ENCODE results near the gene NSFL1C. TPM values are rescaled to one million over a fixed set of nuclear protein-coding genes. Genes with fewer than 3 reads are reported as not detected.

The NSFL1C gene
- total and polyA plus RNA-seq, 2 experiments from 2014 or later, result 48.9 to 92.2 TPM

DNA sequence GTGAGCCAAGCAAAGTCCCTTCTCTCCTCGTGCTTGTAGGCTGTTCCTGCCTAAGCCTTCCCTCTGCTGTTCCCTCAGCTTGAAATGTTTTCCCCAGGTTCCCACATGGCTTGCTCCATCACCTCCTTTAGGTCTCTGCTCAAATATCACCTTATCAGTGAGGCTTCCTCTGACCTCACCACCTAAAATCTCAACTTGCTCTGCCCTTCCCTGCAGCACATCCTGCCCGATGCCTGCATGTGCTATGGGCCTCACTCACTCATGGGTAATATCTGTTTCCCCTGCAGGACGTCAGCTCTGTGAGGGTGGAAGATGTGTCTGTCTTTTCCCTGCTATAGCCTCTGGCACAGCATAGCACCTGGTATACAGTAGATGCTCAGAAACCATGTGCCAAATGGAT lies 43.9 kb downstream of the NSFL1C start:
- Mint-ChIP-seq H3K4me3 (no peak overlapping the region), H3K4me1 (peaks cover 23% of the 10 kb centered on the region), H3K27ac (no peak overlapping the region), H3K36me3 (ENCODE audit: low read depth) (peaks cover 6% of the 10 kb centered on the region; the same call in 2 of the 3 replicates), H3K27me3 (ENCODE audit: insufficient read depth, low read depth, poor library complexity) (peaks cover 6% of the 10 kb centered on the region), H3K9me3 (peaks cover 17% of the 10 kb centered on the region)
- no peaks in the 10 kb centered on the region for H3K79me2 ChIP-seq (replicated peaks; ENCODE audit: insufficient read depth)
- no peak overlapping the region for H3K4me2 ChIP-seq
- no peaks in the 10 kb centered on the region for H4K20me1 ChIP-seq (replicated peaks; ENCODE audit: insufficient read depth)
- H3K36me3 ChIP-seq (ENCODE audit: insufficient read depth), result no peaks in the 10 kb centered on the region
- H3K4me1 ChIP-seq (ENCODE audit: insufficient read depth), result peaks cover 11% of the 10 kb centered on the region
- TF ChIP-seq STAT1 (IDR thresholded peaks at IDR 0.05; ENCODE audit: unreplicated experiment) (no peak), EZH2 (IDR thresholded peaks at IDR 0.05; ENCODE audit: low read depth, unreplicated experiment) (no peak), POLR2AphosphoS5 (IDR thresholded peaks at IDR 0.05; ENCODE audit: low read depth) (no peak), ZNF331 (CRISPR knock-in tag; IDR thresholded peaks at IDR 0.05; ENCODE audit: low read depth) (no peak), EZH2phosphoT487 (IDR thresholded peaks at IDR 0.05; ENCODE audit: unreplicated experiment) (no peak), ZNF114 (CRISPR knock-in tag; IDR thresholded peaks at IDR 0.05) (no peak), NANOG (IDR thresholded peaks at IDR 0.05; ENCODE audit: borderline replicate concordance) (no peak), JUNB (IDR thresholded peaks at IDR 0.05; ENCODE audit: unreplicated experiment) (no peak), CREB1 (CRISPR knock-in tag; IDR thresholded peaks at IDR 0.05; ENCODE audit: low read depth) (no peak)
- TF ChIP-seq, protein P1, sequence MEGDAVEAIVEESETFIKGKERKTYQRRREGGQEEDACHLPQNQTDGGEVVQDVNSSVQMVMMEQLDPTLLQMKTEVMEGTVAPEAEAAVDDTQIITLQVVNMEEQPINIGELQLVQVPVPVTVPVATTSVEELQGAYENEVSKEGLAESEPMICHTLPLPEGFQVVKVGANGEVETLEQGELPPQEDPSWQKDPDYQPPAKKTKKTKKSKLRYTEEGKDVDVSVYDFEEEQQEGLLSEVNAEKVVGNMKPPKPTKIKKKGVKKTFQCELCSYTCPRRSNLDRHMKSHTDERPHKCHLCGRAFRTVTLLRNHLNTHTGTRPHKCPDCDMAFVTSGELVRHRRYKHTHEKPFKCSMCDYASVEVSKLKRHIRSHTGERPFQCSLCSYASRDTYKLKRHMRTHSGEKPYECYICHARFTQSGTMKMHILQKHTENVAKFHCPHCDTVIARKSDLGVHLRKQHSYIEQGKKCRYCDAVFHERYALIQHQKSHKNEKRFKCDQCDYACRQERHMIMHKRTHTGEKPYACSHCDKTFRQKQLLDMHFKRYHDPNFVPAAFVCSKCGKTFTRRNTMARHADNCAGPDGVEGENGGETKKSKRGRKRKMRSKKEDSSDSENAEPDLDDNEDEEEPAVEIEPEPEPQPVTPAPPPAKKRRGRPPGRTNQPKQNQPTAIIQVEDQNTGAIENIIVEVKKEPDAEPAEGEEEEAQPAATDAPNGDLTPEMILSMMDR (conservative IDR thresholded peaks at IDR 0.05; ENCODE audit: low read depth in 2 of 2), result no peak
- TF ChIP-seq, protein P2, sequence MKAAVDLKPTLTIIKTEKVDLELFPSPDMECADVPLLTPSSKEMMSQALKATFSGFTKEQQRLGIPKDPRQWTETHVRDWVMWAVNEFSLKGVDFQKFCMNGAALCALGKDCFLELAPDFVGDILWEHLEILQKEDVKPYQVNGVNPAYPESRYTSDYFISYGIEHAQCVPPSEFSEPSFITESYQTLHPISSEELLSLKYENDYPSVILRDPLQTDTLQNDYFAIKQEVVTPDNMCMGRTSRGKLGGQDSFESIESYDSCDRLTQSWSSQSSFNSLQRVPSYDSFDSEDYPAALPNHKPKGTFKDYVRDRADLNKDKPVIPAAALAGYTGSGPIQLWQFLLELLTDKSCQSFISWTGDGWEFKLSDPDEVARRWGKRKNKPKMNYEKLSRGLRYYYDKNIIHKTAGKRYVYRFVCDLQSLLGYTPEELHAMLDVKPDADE (IDR thresholded peaks at IDR 0.05), result no peak
- TF ChIP-seq, protein P3, sequence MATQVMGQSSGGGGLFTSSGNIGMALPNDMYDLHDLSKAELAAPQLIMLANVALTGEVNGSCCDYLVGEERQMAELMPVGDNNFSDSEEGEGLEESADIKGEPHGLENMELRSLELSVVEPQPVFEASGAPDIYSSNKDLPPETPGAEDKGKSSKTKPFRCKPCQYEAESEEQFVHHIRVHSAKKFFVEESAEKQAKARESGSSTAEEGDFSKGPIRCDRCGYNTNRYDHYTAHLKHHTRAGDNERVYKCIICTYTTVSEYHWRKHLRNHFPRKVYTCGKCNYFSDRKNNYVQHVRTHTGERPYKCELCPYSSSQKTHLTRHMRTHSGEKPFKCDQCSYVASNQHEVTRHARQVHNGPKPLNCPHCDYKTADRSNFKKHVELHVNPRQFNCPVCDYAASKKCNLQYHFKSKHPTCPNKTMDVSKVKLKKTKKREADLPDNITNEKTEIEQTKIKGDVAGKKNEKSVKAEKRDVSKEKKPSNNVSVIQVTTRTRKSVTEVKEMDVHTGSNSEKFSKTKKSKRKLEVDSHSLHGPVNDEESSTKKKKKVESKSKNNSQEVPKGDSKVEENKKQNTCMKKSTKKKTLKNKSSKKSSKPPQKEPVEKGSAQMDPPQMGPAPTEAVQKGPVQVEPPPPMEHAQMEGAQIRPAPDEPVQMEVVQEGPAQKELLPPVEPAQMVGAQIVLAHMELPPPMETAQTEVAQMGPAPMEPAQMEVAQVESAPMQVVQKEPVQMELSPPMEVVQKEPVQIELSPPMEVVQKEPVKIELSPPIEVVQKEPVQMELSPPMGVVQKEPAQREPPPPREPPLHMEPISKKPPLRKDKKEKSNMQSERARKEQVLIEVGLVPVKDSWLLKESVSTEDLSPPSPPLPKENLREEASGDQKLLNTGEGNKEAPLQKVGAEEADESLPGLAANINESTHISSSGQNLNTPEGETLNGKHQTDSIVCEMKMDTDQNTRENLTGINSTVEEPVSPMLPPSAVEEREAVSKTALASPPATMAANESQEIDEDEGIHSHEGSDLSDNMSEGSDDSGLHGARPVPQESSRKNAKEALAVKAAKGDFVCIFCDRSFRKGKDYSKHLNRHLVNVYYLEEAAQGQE (IDR thresholded peaks at IDR 0.05; ENCODE audit: unreplicated experiment), result no peak
- no peak for ATAC-seq
- no peak overlapping the region for H3K27ac ChIP-seq (ENCODE audit: low read depth)
- peaks cover 3% of the 10 kb centered on the region; the same call in 1 of the 2 replicates for H3F3A ChIP-seq (replicated peaks; ENCODE audit: low read depth)
- H2AFZ ChIP-seq, result no peak overlapping the region
- no peak for DNase-seq (ENCODE audit: low spot score)
- no peak overlapping the region for H3K4me3 ChIP-seq
- no peaks in the 10 kb centered on the region for H3K27me3 ChIP-seq (ENCODE audit: insufficient read depth)
- H3K9me2 ChIP-seq (ENCODE audit: insufficient read depth), result no peaks in the 10 kb centered on the region
